Endothelial cell of umbilical vein (primary cell): ENCODE data around the gene TGFBR2. TPM values are rescaled to one million over a fixed set of nuclear protein-coding genes. Genes with fewer than 3 reads are reported as not detected.

Experiments used
- BruUV-seq: library from RNA; stranded (reverse); fragments of 400-500 nt; replicated peaks from 2 replicates; lab custom pipeline; 2021; lab: Mats Ljungman, UMichigan
- CTCF ChIA-PET: fragments of 300-600, 350-600 bp; sonication (Branson Sonifier 250); formaldehyde crosslinking; loops from one replicate; lab custom pipeline; 2021; ENCODE audit warnings: antibody characterized with exemption, inconsistent platforms; lab: Charles Lee
- POLR2A ChIA-PET: fragments of 300-600, 350-600 bp; sonication (Branson Sonifier 250); formaldehyde crosslinking; loops from one replicate; lab custom pipeline; 2021; ENCODE audit warnings: antibody characterized with exemption, inconsistent platforms; lab: Charles Lee
- DNase-seq: peaks from one replicate; pipeline ENCODE4 v3.0.0-alpha.2; 2011; ENCODE audit warnings: low read depth, low spot score
- FAIRE-seq: peaks from 2 replicates; lab custom pipeline; 2011; peaks lifted over from hg19 to GRCh38; lab: Jason Lieb, UNC
- H2AFZ ChIP-seq: 2 replicates; pipeline ENCODE4 v1.6.0; 2012; ENCODE audit warnings: low read depth, low read length, control low read depth, inconsistent platforms
- H3K27ac ChIP-seq: 2 replicates; pipeline ENCODE4 v1.5.1; 2011; ENCODE audit warnings: low read depth, mild to moderate bottlenecking, control low read depth, low read length, moderate library complexity; ENCODE audit not compliant: insufficient read depth
- H3K27me3 ChIP-seq, 2 experiments: 2 replicates each; pipeline versions ENCODE4 v1.6.0 to v1.6.1; 2011; ENCODE audit warnings: low read length in 2 of 2, mixed read lengths in 1 of 2; ENCODE audit not compliant: control insufficient read depth in 2 of 2, insufficient read depth in 2 of 2
- H3K36me3 ChIP-seq, 2 experiments: 2 replicates in 1 of 2; 3 replicates in 1 of 2; pipeline ENCODE4 v1.5.1; 2011; ENCODE audit warnings: low read length in 2 of 2, mild to moderate bottlenecking in 1 of 2, moderate library complexity in 1 of 2; ENCODE audit not compliant: control insufficient read depth in 2 of 2, insufficient read depth in 2 of 2; ENCODE audit errors: extremely low read depth in 1 of 2
- H3K4me1 ChIP-seq: 3 replicates; pipeline ENCODE4 v1.5.1; 2011; ENCODE audit warnings: mild to moderate bottlenecking, low read length; ENCODE audit not compliant: control insufficient read depth, insufficient read depth; ENCODE audit errors: extremely low read depth
- H3K4me2 ChIP-seq: 2 replicates; pipeline ENCODE4 v1.6.1; 2011; ENCODE audit warnings: low read length, control low read depth, mixed read lengths; ENCODE audit not compliant: insufficient read depth
- H3K4me3 ChIP-seq, 3 experiments: fragments of 200-600 bp in 1 of 3; sonication (generic), shearing (Covaris generic) in 1 of 3; replicated peaks in 1 of 3; 2 replicates each; pipeline ENCODE4 v1.5.1; 2011 to 2016; ENCODE audit warnings: control low read depth in 3 of 3, low read length in 3 of 3, mild to moderate bottlenecking in 2 of 3, inconsistent platforms in 1 of 3, low read depth in 1 of 3, moderate library complexity in 1 of 3; ENCODE audit not compliant: insufficient read depth in 1 of 3
- H3K79me2 ChIP-seq: 2 replicates; pipeline ENCODE4 v1.6.0; 2012; ENCODE audit warnings: low read length, inconsistent platforms; ENCODE audit not compliant: control insufficient read depth, insufficient read depth
- H3K9ac ChIP-seq: replicated peaks from 2 replicates; pipeline ENCODE3; 2011; ENCODE audit warnings: low read length, control low read depth; ENCODE audit not compliant: insufficient read depth; ENCODE audit errors: extremely low read depth
- H3K9me1 ChIP-seq: replicated peaks from 3 replicates; pipeline ENCODE4 v1.6.0; 2011; ENCODE audit warnings: mild to moderate bottlenecking, low read length; ENCODE audit not compliant: control insufficient read depth, insufficient read depth; ENCODE audit errors: extremely low read depth
- H3K9me3 ChIP-seq: replicated peaks from 2 replicates; pipeline ENCODE4 v1.5.1; 2012; ENCODE audit warnings: low read length, inconsistent platforms; ENCODE audit not compliant: control insufficient read depth, insufficient read depth
- H4K20me1 ChIP-seq: replicated peaks from 2 replicates; pipeline ENCODE3; 2011; ENCODE audit warnings: mild to moderate bottlenecking, low read length; ENCODE audit not compliant: control insufficient read depth, insufficient read depth; ENCODE audit errors: extremely low read depth
- EZH2 ChIP-seq: IDR thresholded peaks from 2 replicates; pipeline ENCODE4 v1.6.1; 2012; ENCODE audit warnings: borderline replicate concordance, low read depth, mild to moderate bottlenecking, moderate library complexity, low read length, inconsistent platforms; ENCODE audit not compliant: severe bottlenecking
- FOS ChIP-seq: IDR thresholded peaks from 2 replicates; pipeline ENCODE4 v1.6.1; 2011; ENCODE audit warnings: mild to moderate bottlenecking, low read length, moderate library complexity, borderline replicate concordance; ENCODE audit not compliant: insufficient read depth
- GATA2 ChIP-seq: IDR thresholded peaks from 2 replicates; pipeline ENCODE4 v1.7.0; 2011; ENCODE audit warnings: low read depth, mild to moderate bottlenecking, moderate library complexity, mixed read lengths, low read length; ENCODE audit not compliant: insufficient read length, insufficient read depth
- JUN ChIP-seq: IDR thresholded peaks from 2 replicates; pipeline ENCODE4 v1.6.1; 2011; ENCODE audit warnings: borderline replicate concordance, low read depth; ENCODE audit not compliant: insufficient read length, insufficient read depth
- MYC ChIP-seq: IDR thresholded peaks from one replicate; pipeline ENCODE4 v1.6.1; 2011; ENCODE audit warnings: mild to moderate bottlenecking, low read depth, low read length
- POLR2A ChIP-seq: IDR thresholded peaks from 2 replicates; pipeline ENCODE4 v1.6.1; 2012; ENCODE audit warnings: low read depth, mild to moderate bottlenecking, control low read depth, low read length
- POLR2AphosphoS5 ChIP-seq: IDR thresholded peaks from 2 replicates; pipeline ENCODE4 v1.6.1; 2012; ENCODE audit warnings: low read depth, mild to moderate bottlenecking, control low read depth, low read length, moderate library complexity; ENCODE audit not compliant: insufficient read depth
- dilution Hi-C: fragments of 300-500 bp; cut with MboI; formaldehyde crosslinking; loops from one replicate; pipeline ENCODE4 v1.15.0; 2019; ENCODE audit warnings: low sequenced_read_pairs; ENCODE audit not compliant: extremely low pct_ligation_motif_present
- intact Hi-C: fragments of 100-400 bp; cut with micrococcal nuclease; formaldehyde crosslinking; loops from one replicate; pipeline ENCODE4 v1.10.0; 2022
- polyA plus RNA-seq, 4 experiments: library from polyadenylated mRNA; depleted of rRNA in 3 of 4; stranded (reverse) in 3 of 4; unstranded in 1 of 4; fragments of >200 nt; gene quantifications; 2 replicates each; pipeline versions ENCODE4 v1.2.1 to v1.2.3, GENCODE V29; 2011 to 2012; ENCODE audit warnings: missing spikeins in 1 of 4
- total RNA-seq: library from RNA; stranded (reverse); gene quantifications from 2 replicates; pipeline ENCODE4 v1.2.3, GENCODE V29; 2021
- TF ChIP-seq, protein P1 (sequence below): IDR thresholded peaks from 2 replicates; pipeline ENCODE4 v1.6.1; 2011; ENCODE audit not compliant: insufficient read depth, insufficient read length
- TF ChIP-seq, protein P2 (sequence below), 2 donors: IDR thresholded peaks; 1 replicate in 1 of 2; 2 replicates in 1 of 2; pipeline ENCODE4 v1.5.1; 2011; ENCODE audit warnings: low read length in 2 of 2, mild to moderate bottlenecking in 2 of 2, moderate library complexity in 2 of 2, control low read depth in 1 of 2, inconsistent platforms in 1 of 2, low read depth in 1 of 2; ENCODE audit not compliant: insufficient read depth in 1 of 2; ENCODE audit errors: extremely low read depth in 1 of 2

TGFBR2 gene
- total and polyA plus RNA-seq, 2 donors (not counting 3 experiments of a cell fraction or from before 2014, with no cell fraction given), result 227 to 250 TPM

- FAIRE-seq (no peak), DNase-seq (no peak)
- Histone ChIP-seq H3K27me3 (no peaks in the 10 kb centered on the region), H3K27ac (peak overlapping the region; percentile 98), H3K9me1 (no peaks in the 10 kb centered on the region), H3K36me3 (peaks cover 13 to 56% of the 10 kb centered on the region in 2 experiments), H3K9me3 (no peaks in the 10 kb centered on the region), H2AFZ (no peak overlapping the region), H3K9ac (peak overlapping the region; percentile 76), H3K4me2 (peak overlapping the region; percentile 22), H3K4me1 (peaks cover 100% of the 10 kb centered on the region), H3K79me2 (peaks cover 62% of the 10 kb centered on the region), H4K20me1 (no peaks in the 10 kb centered on the region), H3K4me3 (no peak overlapping the region)
- ChIA-PET CTCF (interaction anchor here (1.0 to 2.1 kb wide), 2 partner anchors 312 to 462 kb away, joined by 3 to 12 read pairs; no protein-coding TSS in a partner anchor), POLR2A (no interaction called here)
- TF ChIP-seq GATA2 (no peak), JUN (no peak), EZH2 (no peak), FOS (no peak), MYC (no peak), POLR2A (no peak), POLR2AphosphoS5 (no peak)
- TF ChIP-seq, protein P1, sequence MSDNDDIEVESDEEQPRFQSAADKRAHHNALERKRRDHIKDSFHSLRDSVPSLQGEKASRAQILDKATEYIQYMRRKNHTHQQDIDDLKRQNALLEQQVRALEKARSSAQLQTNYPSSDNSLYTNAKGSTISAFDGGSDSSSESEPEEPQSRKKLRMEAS, result no peak
- TF ChIP-seq, protein P2, sequence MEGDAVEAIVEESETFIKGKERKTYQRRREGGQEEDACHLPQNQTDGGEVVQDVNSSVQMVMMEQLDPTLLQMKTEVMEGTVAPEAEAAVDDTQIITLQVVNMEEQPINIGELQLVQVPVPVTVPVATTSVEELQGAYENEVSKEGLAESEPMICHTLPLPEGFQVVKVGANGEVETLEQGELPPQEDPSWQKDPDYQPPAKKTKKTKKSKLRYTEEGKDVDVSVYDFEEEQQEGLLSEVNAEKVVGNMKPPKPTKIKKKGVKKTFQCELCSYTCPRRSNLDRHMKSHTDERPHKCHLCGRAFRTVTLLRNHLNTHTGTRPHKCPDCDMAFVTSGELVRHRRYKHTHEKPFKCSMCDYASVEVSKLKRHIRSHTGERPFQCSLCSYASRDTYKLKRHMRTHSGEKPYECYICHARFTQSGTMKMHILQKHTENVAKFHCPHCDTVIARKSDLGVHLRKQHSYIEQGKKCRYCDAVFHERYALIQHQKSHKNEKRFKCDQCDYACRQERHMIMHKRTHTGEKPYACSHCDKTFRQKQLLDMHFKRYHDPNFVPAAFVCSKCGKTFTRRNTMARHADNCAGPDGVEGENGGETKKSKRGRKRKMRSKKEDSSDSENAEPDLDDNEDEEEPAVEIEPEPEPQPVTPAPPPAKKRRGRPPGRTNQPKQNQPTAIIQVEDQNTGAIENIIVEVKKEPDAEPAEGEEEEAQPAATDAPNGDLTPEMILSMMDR (IDR thresholded peaks at IDR 0.05; ENCODE audit: extremely low read depth in 1 of 2, insufficient read depth in 1 of 2, low read depth in 1 of 2, low read length in 2 of 2), result no peak
- dilution Hi-C loops, result no loop called here
- intact Hi-C loops, result no loop called here
- BruUV-seq, result no TSS peak
These were observed 53.7 kb downstream of the TGFBR2 start for GRCh38 chr3:30660136-30660535.
